GM21360 (cell line): ENCODE results near the gene RSRC1.
"Not testable (repeated sequence)": the region's sequence is repeated elsewhere in the genome, so short reads cannot be mapped to it uniquely, and the experiment has no call there.

Source experiments
- ATAC-seq: cut with Tn5 transposase; IDR thresholded peaks from one replicate; pipeline ENCODE4 v1.9.1; 2021; ENCODE audit warnings: mild to moderate bottlenecking, moderate library complexity; ENCODE audit not compliant: unreplicated experiment

RSRC1 gene

DNA sequence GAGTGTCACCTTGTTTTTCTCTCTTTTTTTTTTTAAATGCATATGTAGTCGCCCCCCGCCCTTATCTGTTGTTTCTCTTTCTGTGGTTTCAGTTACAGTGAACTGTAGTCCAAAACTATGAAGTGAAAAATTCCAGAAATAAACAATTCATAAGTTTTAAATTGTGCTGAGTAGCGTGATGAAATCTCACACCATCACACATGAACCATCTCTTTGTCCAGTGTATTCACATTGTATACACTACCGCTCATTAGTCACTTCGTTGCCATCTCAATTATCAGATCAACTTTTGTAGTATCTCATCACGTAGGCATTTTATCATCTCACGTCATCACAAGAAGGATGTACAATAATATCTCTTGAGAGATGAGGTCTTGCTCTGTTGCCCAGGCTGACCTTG, 398.6 kb downstream of the RSRC1 start:
- no peak for ATAC-seq

DNA sequence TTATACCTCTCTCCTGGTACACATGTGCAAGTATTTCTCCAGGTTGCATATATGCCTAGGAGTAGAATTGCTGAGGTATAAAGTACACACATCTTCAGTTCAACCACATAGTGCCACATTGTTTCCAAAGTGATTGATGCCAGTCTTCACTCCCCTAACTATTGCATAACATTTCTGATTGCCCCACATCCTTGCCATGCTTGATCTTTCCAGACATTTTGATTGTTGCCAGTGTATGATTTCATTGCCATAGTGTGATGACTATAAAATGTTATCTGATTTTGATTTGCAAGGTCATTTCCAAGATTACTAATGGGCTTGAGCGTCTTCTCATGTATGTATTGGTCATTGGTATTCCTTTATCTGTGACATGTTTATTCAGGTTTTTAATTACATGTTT, 400.0 kb downstream of the RSRC1 start:
- ATAC-seq: no peak

DNA sequence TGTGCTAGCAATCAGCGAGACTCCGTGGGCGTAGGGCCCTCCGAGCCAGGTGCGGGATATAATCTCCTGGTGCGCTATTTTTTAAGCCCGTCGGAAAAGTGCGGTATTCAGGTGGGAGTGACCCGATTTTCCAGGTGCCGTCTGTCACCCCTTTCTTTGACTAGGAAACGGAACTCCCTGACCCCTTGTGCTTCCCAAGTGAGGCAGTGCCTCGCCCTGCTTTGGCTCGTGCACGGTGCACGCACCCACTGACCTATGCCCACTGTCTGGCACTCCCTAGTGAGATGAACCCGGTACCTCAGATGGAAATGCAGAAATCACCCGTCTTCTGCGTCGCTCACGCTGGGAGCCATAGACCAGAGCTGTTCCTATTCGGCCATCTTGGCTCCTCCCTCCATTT, 406.8 kb downstream of the RSRC1 start:
- ATAC-seq: not testable (repeated sequence)

DNA sequence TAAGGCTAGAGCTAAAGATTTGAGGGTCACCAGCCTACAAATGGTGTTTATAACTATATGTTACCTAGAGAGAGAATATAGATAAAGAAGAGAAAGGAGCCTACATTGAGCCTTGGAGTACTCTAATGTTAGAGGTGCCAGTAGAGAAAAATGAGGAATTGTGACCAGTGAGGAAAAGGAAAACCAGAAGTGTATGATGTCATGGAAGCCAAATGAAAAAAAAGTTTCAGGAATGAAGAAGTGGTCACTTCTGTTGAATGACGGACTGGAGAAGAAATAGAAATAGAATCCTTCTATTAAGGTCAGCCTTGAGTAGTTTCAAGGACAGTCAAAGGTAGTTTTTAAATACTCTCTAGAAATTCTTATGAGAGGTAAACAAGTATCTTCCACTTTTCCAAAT, 409.9 kb downstream of the RSRC1 start:
- no peak for ATAC-seq

DNA sequence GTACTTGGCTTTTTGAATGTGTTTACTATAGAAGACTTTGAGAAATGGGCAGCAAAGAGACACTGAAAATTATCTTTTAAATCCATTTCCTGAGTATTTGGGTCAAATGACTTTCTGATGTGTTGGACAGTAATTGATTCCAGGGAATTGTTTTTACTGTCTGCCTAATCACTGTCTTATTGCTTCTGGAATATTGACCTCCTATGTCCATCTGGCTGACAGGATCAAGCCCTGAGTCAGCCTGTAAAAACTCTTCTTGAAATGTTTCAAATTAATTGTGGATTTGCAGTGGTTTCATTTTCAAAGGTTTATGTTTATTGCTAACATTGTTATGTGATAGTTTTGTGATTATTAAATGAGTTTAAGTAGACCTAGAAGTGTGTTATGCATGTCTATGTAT, 410.5 kb downstream of the RSRC1 start:
- no peak for ATAC-seq

DNA sequence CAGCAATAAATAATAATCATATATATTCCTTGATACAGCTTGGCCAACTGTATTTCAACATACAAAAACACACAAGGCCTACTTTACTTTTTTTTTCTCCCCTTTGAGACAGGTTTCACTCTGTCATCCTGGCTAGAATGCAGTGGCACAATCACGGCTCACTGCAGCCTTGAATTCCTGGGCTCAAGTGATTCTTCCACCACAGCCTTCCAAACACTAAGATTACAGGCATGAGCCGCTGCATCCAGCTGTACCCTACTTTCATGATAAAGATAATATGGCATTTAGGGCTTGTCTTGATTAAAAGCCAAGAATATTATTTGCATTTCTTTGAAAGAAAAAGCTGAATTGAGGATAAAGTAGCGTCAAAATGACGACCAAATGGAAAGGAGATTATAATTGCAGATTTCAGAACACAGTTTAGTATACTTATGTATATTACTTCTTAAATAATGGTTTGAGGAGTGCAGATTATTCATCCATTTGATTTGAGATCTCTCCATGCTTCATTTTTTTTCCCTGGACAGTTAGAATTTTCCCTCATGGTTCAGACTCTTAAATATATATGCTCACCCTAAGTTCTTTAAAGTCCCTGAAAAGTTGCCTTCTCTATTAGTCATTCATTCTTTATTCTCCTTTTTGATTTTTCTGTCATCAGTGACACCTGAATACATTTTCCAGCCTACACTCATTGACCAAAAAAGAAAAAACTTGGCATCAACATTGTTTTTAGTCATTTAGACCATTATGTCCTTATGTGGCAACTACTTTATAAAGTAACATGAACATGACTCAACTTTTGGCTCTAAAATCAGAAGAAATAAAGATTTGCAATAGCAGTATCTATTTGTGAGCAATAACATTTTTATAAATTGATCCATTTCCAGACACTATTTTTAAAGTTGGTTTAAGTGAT, 412.6 kb downstream of the RSRC1 start:
- ATAC-seq: no peak

DNA sequence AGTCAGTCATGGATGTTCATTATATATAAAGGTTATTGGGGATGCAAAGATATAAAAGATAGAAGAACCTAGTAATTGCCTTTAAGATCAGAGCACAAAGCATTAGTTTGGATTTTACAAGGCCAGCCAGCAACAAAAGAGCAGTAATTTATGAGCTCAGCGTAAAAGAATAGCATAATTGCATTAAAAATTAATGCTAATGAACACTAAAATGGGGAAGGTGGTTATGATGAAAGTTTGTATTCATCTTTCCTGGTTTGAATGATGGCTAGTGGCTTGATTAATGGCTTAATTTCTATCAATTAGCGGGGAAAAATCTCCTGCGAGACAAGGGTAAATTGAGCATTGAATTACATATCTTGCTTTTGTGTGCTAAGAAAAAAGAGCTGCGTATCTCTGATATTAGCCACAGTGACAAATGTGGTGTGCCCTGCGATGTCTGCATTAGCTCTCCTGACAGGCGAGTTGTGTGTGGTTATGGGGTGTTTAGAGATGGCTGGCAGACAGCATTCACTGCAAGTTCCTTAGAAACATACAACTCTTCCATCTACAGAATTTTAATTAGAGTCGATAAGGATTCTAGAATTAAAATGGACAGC, 418.3 kb downstream of the RSRC1 start:
- no peak for ATAC-seq

DNA sequence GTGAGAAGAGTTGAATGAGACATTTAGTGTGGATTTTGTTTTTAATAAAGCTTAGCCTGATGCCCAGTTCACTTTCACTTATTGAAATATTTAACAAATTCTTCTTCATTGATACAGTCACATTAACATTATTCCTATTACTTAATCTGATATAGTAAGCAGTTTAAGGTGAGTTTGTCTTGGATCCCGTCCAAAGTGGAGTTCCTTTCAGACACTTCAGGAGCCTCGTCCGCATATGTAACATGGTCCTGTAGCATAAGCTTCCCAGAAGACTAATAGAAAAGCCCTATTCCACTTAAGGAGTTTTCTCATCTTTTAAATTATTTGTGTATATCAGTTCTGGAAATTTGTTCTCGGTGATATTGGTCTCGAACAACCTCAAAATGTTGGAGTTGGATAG, 421.4 kb downstream of the RSRC1 start:
- ATAC-seq: no peak

DNA sequence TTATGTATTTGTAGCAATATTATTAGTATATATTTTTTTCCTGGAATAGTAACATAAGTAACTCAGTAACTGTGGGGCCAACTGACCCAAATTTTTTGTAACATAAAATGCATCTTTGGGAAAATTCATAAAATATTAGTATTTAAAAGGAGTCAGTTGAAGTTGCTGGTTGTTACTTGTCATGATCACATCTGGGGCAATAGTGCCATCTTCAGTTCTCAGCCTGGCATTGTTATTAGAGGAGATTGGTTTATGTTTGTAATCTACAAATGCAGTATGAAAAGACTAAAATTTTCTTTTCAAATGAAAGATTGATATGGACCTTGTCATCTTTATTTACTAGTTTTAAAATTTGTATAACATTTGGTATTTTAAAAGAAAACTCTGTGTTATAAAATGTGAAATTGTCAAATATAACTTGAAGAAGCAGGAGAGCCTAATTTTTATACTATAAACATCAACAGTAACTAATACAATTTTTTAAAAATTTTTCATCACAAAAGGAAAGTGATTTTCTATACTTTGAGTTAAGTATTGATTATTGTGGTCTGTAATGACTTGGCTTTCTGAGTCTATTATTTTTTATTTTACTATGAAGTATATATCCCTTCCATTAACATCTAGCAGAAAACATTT, 422.3 kb downstream of the RSRC1 start:
- peak; percentile 69 for ATAC-seq

DNA sequence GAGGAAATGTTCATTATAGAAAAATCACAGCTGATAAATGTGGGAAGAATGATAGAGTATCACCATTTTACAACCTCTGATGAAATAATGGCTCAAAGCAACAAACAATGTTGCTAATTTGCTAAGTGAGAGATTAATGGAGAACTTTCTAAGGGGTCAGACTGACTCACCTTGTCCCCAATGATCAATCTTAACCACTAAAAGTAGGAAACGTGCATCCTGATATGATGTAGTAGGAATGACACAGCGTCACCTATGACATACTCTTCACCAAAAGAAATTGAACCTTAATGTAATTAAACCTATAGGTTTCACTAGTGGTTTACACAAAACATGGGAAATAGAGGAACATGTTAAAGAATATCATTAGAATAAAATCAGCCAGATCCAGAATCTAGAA, 426.0 kb downstream of the RSRC1 start:
- ATAC-seq: no peak

DNA sequence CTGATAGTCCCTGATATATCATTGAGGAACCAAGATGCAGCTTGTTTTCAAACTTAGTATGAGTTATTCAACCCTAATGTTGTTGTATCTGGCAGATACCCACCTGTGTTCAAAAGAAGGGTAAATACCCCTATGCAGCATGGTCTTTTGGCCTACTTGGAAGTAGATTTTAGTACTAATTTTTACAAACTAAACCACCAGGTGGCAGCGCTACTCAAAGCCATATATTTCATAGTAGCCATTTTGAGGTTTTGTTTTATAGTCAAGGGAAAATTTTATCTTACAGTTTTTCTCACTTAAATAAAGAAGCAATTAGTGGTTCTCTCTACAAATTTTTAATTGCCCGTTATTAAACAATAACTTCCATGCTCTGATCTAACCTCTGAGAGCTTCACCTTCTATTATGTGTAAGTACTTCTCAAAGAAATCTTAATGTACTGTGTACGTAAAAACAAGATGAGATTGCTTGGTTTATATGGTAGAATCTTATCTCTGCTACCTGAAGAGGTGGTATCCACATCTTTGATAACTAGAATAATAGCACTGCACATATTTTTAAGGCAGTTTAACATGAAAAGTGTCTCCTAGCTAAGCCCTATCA, 429.6 kb downstream of the RSRC1 start:
- peak; percentile 69 for ATAC-seq

DNA sequence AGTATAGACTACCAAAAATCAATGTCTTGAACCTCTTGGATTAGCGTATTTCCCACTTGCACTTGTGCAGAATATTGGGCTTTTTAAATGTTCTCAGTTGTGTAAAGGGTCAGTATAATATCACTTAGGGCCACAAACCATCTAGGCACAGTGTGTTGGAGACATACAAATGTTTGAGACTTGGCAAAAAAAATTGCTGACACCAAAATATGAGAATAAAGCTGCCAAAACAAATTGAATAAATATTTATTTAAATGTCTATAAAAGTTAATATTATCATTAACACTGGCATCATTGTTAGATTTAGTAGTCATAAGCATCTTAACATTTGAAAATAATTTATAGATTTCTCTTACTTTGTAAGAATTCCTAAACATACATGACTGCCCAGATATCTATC, 430.2 kb downstream of the RSRC1 start:
- no peak for ATAC-seq

DNA sequence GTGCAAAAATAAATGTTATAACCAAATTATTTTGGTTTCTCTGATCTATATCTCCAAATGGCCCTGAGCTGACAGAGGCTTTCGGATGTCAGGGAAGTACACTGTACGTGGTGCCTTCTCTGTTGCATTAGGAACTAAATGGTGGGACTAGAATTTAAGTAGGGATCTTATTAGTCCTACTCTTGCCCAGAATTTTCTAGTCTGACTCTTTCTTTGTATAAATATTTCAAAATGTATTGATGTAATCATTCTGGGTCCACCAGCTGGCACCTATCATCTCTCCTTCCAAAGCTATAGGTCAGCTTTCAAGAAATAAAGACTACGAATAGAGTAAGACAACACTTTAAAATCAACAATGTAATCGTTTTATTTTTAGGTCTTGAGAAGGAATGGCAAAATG, 438.8 kb downstream of the RSRC1 start:
- ATAC-seq: no peak

DNA sequence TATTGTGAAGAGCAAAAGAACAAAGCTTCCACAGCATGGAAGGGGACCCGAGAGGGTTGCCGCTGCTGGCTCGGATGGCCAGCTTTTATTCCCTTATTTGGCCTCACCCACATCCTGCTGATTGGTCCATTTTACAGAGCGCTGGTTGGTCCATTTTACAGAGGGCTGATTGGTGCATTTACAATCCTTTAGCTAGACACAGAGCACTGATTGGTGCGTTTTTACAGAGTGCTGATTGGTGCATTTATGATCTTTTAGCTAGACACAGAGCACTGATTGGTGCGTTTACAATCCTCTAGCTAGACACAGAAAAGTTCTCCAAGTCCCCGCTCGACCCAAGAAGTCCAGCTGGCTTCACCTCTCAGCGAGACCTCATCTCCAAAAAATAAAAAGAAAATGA, 440.0 kb downstream of the RSRC1 start:
- not testable (repeated sequence) for ATAC-seq

DNA sequence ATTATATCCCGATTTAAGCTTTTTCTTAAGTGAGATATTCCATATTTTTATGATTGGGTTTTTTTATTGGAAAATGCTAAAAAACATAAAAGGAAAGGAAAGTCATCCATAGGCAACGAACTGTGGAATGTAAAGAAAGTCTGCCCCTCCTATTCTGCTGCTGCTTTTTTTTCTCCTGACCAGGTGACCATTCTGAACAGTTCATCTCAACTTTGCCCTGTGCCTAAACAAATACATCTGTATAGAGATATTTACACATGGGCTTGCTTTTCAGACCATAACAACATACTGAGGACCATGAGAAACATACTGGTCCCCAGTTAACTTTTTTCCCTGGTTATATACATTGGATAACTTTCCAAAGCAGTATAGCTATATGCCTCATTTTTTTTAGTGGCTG, 442.2 kb downstream of the RSRC1 start:
- ATAC-seq: no peak

DNA sequence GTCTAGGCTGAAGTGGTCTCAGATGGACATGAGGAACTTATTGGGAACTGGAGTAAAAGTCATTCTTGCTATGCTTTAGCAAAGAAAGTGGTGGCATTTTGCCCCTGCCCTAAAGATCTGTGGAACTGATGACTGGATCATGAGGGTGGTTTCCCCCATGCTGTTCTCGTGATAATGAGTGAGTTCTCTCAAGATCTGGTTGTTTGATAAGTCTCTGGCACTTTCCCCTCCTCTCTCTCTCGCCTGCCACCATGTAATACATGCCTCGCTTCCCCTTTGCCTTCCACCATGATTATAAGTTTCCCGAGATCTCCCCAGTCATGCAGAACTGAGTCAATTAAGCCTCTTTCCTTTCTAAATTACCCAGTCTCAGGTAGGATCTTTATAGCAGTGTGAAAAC, 449.6 kb downstream of the RSRC1 start:
- no peak for ATAC-seq

DNA sequence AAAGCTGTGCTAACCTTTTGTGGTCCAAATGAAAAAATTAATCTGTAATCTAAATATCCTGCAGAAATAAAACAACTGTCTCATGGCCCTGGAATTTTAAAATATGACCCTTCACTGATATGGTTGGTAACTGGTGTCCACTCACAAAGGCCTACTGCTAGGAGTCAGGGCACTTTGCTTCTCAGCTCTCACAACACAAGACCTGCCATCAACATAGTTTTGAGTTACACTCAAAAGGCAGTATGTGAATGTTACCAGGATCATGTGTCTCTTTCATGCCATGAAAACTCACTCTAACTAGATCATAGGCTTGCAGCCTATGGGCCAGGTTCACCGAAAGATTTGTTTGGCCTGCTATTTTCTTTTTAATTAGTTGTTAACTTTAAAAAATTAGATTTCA, 451.1 kb downstream of the RSRC1 start:
- ATAC-seq: no peak

DNA sequence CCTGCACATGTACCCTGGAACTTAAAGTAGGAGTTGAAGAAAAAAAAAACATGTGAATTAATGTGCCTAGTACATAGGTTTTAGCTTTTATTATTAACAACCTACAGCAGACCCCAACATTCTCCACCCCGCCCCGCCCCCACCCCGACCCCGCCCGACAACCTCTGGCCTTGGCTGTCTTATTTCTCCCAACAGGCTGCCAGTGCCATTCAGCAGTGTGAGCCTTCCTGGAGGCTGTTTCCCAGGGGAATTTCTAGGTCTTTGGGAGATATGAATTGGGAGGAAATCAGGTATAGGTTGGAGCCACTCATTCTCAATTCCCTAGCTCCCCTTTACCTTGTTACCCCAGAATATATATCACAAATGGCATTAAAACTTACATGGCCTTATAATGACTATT, 452.8 kb downstream of the RSRC1 start:
- ATAC-seq: no peak

DNA sequence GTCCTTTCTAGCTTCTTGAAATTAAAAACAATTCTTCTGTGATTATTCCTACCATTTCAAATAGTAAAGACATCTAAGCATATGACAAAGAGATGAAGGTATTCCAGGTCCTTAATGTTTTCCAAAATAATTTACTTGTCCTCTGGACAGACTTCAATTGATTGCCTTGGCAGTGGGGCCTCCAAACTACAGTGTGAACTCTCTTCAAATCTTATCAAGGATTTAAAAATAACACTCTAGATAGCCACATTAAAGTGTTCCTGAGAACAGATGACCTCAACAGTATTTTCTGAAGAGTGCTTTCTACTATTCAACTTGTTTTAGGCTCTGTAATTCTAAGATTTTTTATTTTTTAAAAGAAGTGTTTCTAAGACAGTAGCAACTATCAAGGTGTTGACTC, 453.2 kb downstream of the RSRC1 start:
- ATAC-seq: no peak

DNA sequence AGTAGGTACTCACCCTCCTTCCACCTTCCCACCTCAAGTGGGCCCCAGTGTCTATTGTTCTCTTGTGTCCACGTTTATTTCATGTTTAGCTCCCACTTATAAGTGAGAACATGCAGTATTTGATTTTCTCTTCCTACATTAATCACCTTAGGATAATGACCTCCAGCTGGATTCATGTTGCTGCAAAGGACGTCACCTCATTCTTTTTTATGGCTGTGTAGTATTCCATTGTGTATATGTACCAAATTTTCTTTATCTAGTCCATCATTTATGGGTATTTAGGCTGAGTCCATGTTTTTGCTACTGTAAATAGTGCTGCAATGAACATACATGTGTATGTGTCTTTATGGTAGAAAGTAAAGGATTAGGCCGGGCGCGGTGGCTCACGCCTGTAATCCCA, 455.2 kb downstream of the RSRC1 start:
- no peak for ATAC-seq

DNA sequence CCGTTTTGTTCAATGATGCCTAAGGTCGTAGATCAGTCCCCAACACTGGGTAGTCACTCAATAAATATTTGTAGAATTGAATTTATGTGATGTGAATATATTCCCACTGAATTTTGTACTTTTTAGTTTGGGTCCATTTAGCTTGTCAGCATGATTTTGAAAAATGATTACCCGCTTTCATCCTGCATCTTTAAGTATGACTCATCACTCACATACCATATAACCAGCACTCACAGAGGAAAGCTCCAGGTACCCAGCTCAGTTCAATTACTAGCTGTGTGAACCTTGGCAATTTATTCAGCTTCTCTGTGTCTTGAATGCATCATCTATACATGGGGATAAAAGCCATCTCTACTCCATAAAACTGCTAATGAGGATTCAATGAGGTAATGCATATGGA, 458.9 kb downstream of the RSRC1 start:
- no peak for ATAC-seq

DNA sequence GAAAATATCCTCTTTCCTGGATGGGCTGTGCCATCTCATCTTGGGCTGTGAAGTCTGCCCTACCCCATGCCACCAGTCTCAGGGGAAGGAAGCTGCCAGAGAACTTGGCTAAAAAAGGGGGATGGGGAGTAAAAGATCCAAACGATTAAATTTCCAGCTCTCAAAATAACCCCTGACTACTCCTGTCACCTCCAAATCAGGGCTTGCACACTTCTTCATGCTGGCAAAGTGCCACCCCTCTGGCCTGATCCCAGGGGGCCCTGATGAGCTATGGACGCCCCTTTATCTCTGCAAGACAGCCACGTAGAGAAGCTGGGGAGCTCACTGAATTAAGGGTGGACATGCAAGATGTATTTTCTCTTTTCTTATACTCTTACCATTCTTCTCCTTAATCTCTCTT, 459.9 kb downstream of the RSRC1 start:
- no peak for ATAC-seq
